ENCODE results near the gene SLC24A3.

The SLC24A3 gene

DNA sequence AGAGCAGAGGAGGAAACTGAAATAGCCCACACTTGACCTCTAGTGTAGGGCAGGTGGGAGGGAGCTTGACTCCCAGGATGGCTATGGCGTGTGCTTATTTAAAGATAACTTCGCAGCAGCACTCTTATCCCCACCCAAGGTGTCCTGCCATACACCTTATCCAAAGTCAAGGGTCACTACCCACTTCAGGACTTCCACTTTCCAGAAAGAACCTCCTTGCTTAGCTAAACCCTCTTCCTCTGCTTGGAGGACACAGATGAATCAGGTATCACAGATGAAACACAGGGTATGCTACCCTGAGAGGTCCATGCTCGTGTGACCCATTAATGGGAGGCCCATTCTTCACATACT, 547.9 kb downstream of the SLC24A3 start:
- DNase-seq: no peak

GRCh38 chr20:19761326-19761725, 548.9 kb downstream of the SLC24A3 start:
- DNase-seq: no peak

DNA sequence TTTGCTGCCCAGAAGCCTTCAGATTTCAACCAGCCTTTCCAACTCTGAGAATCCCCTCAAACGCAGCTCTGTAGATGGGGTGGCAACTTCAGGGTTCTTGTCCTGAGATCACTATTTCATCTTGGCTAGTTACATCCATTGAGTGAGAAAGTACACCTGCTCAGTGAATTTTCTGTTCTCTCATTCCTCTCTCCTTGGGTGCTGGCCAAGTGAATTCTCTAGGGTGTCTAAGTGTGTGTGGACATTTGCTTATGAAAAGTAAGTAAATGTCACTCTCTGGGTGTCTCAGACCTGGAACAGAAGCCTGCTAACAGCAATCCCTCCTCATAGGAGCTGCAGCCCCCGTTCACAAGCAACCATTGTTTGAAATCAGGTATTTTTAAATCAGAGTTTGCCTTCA, 549.4 kb downstream of the SLC24A3 start:
- no peak for DNase-seq

- DNase-seq: no peak
Measured at GRCh38 chr20:19764207-19764606, 551.8 kb downstream of the SLC24A3 start.

- no peak for DNase-seq
Measured at GRCh38 chr20:19765266-19765665, 552.8 kb downstream of the SLC24A3 start.

DNA sequence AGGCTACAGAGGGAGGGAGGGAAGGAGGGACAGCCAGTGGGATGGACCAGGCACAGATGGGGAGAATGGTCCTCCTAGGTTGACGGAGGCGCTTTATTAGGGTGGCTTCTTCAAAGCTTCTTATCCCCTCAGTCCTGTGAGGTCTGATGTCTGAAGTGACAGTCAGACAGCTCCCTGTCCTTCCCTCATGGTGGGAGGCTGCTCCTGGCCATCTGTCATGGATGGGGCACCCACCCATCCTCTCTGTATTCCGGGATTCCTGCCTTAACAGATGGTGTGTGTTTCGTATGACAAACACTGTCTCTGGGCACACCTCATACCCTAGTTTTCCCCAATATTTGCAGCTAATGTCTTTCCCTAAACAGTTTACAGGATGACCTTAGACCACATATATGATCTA, 553.5 kb downstream of the SLC24A3 start:
- DNase-seq: no peak

DNA sequence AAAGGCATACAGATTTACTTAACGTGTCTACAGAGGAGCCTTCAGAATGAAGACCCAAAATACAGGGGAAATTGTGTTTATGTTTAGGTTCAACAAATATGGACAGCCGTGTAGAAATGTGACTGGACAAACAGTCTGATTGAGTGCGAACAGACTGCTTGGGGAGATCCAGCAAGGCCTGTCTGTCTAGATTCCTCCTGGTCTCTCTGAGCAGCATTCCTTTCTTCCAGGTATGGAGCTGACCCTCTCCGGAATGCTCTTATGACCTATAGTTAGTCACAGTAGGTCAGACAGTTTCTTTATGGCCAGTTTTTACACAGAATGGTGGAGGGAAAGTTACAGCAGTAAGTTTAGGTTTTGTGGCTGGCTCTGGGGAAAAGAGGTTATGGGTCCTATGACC, 554.6 kb downstream of the SLC24A3 start:
- DNase-seq: no peak

DNA sequence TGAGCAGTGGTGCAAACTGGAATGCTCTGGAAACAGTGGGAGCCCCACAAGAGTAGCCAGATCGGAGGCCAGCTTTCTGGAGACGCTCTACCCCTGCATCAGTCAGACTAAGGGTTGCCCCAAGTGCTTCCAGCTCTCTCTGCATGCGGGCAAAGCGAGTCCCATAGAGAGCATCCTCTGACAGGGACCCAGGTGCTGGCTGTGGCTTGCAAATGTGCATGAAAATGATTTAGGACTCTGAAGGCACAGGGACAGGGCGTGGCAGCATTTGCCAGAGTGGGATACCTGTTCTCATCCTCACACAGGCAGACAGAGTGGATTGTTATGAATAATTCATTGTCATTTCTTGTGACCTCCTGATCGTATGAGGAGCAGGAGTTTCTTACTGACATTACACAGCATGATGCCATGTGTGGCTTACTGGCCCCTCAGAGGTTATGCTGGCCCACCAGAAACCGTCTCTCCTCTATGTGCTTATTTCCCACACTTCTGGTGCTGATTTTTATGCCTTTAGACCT, 555.9 kb downstream of the SLC24A3 start:
- DNase-seq: no peak

- no peak for DNase-seq
Measured at GRCh38 chr20:19769507-19769906, 557.1 kb downstream of the SLC24A3 start.

DNA sequence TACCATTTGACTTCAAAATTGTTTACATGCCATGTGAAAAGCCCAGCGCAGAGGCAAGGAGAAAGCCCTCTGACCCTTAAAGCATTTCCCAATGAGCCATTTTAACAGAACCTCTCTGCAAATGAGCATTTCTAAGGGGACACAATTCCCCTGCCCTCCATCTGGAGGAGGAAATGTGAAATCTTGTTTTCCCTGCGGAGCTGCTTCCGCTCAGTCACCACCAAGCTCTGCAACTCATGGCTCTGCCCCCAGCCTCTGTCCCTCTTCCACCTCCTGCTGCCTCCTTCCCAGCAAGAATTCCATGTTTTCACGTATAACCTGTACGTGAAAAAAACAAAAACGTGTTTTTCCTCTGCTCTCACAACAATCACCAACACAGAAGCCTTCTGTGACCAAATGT, 557.9 kb downstream of the SLC24A3 start:
- no peak for DNase-seq

DNA sequence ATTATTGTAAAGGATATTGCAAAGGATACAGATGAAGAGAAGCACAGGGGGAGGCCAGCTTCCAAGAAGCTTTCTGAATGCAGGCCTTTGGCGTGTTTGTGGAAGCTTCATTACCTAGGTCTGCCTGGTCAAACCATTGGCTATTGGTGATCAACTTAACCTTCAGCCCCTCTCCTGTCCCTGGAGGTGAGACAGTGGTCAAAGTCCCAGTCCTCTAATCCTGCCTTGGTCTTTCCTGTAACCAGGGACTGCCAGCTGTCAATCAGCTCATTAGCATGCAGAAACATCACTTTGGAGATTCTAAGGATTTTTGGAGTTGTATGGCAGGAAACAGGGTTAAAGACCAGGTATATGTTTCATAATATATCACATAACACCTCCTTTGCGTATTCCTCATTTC, 558.6 kb downstream of the SLC24A3 start:
- DNase-seq: no peak

Measured in KG1 (cell line).